GM21390 (cell line): ENCODE results near the gene MICALL2.

Source experiments
- ATAC-seq: cut with Tn5 transposase; IDR thresholded peaks from one replicate; pipeline ENCODE4 v1.9.1; 2021; ENCODE audit not compliant: unreplicated experiment

Gene MICALL2

GRCh38 chr7:1468643-1469298 is 9.5 kb upstream of the MICALL2 start:
- ATAC-seq = no peak

- no peak for ATAC-seq
These were observed 8.9 kb upstream of the MICALL2 start for GRCh38 chr7:1468203-1468602.

GRCh38 chr7:1466524-1467271 is 7.4 kb upstream of the MICALL2 start:
- ATAC-seq = no peak

GRCh38 chr7:1464694-1465093 is 5.4 kb upstream of the MICALL2 start:
- ATAC-seq = no peak

GRCh38 chr7:1463676-1464223 is 4.5 kb upstream of the MICALL2 start:
- no peak for ATAC-seq

GRCh38 chr7:1461646-1462375 is 2.5 kb upstream of the MICALL2 start:
- no peak for ATAC-seq

GRCh38 chr7:1460821-1461645 is 1.8 kb upstream of the MICALL2 start:
- no peak for ATAC-seq

- no peak for ATAC-seq
These were observed 900 bp upstream of the MICALL2 start for GRCh38 chr7:1459920-1460820.

- peak; percentile 96 for ATAC-seq
These were observed 232 bp upstream of the MICALL2 start for GRCh38 chr7:1459512-1459892.

- no peak for ATAC-seq
These were observed 1.2 kb downstream of the MICALL2 start for GRCh38 chr7:1457949-1458682.

- ATAC-seq = no peak
These were observed 2.0 kb downstream of the MICALL2 start for GRCh38 chr7:1457059-1457948.

GRCh38 chr7:1455955-1456354 is 3.3 kb downstream of the MICALL2 start:
- no peak for ATAC-seq

GRCh38 chr7:1455241-1455939 is 3.9 kb downstream of the MICALL2 start:
- no peak for ATAC-seq

GRCh38 chr7:1454542-1454941 is 4.7 kb downstream of the MICALL2 start:
- no peak for ATAC-seq

GRCh38 chr7:1452205-1452604 is 7.1 kb downstream of the MICALL2 start:
- no peak for ATAC-seq

- no peak for ATAC-seq
These were observed 8.3 kb downstream of the MICALL2 start for GRCh38 chr7:1450987-1451386.

GRCh38 chr7:1450431-1450830 is 8.8 kb downstream of the MICALL2 start:
- ATAC-seq = no peak

GRCh38 chr7:1449951-1450350 is 9.3 kb downstream of the MICALL2 start:
- ATAC-seq = no peak
